HG03342 (cell line): Measurements from ENCODE around the gene ZNF497.
A peak's percentile ranks its signal among the peaks of the same experiment; 100 is the strongest.
"Not testable (repeated sequence)": the region's sequence is repeated elsewhere in the genome, so short reads cannot be mapped to it uniquely, and the experiment has no call there.

Experiments
- ATAC-seq: cut with Tn5 transposase; IDR thresholded peaks from one replicate; pipeline ENCODE4 v1.9.1; 2021; ENCODE audit warnings: mild to moderate bottlenecking, moderate library complexity; ENCODE audit not compliant: unreplicated experiment

The ZNF497 gene

DNA sequence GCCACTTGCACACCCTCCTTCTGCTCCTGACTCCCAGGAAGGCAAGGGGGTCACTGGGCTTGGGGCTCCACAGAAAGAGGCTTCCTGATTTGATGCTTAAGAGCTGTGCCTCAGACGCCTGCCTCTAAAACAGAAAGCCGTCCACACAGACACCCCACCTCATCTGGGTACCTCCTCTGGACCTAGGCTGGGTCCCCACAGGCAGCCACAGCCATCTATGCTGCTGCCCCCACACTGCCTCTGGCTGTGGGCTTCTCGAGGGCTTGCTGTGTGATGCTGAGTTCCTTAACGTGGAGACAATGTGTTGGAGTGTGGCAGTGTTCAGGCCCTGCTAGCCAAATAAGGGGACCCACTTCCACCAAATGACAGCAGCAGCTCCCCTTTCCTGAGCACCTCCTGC is 44.3 kb downstream of the ZNF497 start:
- ATAC-seq, result no peak

DNA sequence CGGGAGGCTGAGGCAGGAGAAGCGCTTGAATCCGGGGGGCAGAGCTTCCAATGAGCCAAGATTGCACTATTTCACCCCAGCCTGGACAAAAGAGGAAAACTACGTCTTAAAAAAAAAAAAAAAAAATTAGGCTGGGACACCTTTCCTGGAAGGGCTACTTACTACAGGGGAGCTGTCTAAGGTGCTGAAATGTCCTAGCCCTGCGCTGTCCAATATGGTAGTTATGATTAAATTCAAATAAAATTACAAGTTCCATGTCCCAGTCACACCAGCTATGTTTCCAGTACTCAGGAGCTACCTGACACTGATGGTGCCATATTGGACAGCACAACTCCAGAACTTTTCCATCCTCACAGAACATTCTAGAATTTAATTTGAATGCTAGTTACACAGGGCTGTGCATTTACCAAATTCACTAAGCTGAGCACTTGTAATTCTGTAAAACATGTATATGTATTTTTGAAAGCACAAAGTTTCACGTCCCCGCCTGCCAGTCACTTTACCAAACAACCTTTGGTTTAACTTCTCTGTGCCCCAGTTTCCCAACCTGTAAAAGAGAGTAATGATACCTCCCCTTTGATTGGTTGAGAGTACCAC is 45.0 kb downstream of the ZNF497 start:
- no peak for ATAC-seq

DNA sequence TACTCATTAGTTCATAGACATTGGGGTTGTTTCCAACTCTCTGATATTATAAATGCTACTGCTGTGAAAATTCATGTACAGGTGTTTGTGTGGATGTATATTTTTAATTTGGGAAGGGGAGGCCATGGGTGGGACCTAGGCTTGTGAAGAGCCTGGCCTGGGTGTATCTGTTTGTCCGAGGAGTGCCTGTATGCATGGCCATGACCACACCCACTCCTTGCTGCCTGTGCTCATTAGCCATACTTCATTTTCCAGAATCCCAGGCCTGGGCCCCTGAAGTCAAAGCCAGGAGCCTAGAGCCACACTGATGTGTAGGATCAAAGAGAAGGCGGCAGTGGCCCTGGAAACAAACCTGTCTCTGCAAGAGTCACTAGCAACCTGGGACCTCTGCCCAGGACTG is 47.0 kb downstream of the ZNF497 start:
- no peak for ATAC-seq

DNA sequence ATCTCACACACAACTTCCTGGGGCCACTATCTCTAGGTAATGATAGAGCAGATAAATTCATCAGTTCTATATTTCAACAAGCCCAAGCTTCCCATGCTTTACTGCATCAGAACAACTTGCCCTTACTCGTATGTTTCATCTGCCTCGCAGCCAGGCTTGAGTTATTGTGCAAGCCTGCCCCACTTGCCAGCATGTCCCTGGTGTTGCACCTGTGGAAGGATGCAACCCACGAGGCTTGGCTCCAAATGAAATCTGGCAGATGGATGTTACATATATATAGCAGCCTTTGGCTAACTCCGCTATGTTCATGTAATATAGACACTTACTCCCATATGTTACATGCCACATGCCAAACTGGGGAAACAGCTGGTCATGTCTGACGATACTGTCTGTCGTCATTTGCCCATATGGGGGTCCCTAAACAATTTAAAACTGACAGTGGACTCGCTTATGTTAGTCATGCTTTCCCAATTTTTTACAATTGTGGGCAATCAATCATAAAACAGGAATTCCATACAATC is 51.1 kb downstream of the ZNF497 start:
- ATAC-seq, result no peak

DNA sequence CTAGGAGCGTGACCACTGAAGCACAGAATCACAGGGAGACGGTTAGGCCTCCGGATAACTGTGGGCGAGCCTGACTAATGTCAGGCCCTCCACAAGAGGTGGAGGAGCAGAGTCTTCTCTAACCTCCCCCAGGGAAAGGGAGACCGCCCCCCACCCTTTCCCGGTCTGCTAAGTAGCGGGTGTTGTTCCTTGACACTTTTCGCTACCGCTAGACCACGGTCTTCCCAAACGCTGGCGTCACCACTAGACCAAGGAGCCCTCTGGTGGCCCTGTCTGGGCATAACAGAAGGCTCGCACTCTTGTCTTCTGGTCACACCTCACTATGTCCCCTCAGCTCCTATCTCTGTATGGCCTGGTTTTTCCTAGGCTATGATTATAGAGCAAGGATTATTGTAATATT is 51.9 kb downstream of the ZNF497 start:
- not testable (repeated sequence) for ATAC-seq

DNA sequence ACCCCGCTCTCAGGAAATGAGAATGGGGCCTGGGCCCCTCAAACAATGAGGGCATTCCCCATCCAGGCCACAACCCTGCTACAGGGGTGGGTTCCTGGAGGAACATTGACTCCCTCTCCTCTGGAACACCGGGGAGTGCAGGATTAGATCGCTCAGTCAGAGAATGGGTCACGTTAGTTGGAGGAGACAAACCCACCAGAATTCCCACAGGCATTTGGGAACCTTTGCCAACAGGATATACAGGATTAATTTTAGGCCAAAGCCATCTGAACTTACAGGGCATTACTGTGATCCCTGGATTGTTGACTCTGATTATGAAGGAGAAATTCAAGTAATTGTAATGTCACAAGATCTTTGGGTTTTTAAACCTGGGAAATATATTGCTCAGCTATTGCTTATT is 54.8 kb downstream of the ZNF497 start:
- no peak for ATAC-seq

DNA sequence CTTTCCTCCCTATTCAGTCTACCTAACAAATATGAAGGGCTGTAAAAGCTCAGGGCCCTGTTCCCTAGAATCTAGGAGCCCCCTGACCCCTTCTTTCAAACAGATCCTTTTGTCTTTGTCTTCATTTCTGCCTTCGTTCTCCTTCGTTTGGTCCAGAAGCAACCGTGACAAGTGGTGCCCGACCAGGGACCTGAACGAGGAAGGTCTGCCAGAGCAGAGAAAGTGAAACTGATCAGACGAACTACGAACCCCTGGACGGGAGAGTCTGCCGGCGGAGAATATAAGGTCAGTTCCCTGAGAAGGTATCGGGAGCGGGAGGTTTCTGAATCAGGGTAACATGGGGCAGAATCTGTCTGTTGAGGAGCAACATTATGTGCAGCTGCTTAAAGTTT is 56.6 kb downstream of the ZNF497 start:
- no peak for ATAC-seq

DNA sequence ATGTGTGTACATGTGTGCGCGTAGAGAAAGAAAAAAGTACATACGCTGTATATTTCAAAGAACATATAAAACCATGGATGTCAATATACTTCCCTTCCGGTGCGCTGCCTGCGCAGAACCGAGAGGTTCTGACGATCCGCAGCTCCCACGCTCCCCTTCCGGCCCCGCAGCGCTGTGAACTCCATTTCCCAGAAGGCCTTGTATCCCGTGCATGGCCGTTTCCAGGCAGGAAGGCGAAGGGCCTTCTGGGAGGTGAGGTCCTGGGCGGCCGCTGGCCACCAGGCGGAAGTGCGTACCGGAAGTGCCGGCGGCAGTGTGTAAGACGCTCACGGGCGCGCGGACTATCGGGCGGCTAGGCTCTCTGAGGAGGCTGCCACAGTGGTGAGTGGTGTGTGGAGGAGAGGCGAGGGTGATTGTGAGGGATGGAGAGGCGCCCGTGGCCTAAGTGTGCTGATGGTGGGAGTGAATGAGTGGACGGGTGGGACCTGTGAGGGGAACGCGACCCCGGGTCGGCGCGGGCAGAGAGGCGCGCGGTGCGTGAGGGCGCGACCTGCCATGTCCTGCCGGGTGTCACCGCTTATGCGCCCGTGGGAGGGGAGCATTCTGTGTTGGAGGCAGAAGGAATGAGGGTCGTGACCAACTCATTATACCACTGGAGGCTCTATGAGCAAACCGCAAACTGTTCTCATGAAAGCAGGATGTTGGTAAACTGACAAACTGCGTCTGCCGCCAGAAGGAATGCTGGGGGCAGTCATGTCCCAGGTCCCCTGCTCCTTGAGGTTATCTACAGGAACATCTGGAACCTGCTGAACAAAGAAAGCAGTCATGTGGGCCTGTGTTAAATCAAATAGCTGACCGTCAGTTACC is 57.3 kb downstream of the ZNF497 start, which contains the start of gene ERVK3-1:
TSS of gene ERVK3-1 (plus strand) at position 313 of the 867 bp plus-strand sequence. CDS start 6,792 bp downstream, outside the sequence.
- ATAC-seq, result peak; percentile 94

DNA sequence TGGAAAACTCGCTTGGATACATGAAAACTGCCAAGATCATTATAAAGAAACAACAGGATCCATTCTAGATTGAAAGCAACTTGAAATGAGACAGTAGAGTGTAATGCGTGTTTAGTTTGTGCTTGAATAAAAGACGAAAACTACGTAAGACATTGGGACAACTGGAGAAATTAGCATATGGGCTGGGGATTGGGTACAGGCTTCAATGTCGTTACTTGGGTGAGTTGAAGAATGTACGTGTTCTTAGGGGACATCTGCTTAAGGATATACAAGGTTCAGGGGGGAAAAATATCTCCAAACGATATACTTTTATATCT is 57.8 kb downstream of the ZNF497 start:
- peak; percentile 12 for ATAC-seq
